ENCODE data around the gene WDFY2.

GRCh38 chr13:51539887-51540286 lies 44.4 kb upstream of the WDFY2 start:
- TF ChIP-seq JUND (IDR thresholded peaks at IDR 0.05; ENCODE audit: low read depth, low read length), result no peak
- no peak for TF ChIP-seq E4F1 (IDR thresholded peaks at IDR 0.05; ENCODE audit: borderline replicate concordance, partially characterized antibody)
- TF ChIP-seq MAX (IDR thresholded peaks at IDR 0.05; ENCODE audit: low read depth, low read length), result no peak

Measured in GM12878 (cell line).